Breast epithelium (tissue), 4 donors: ENCODE measurements around the gene NEGR1. TPM values are rescaled to one million over a fixed set of nuclear protein-coding genes. Genes with fewer than 3 reads are reported as not detected.

Source experiments
- DNase-seq, 2 donors: peaks; one replicate each; pipeline ENCODE4 v3.0.0-alpha.2; 2019; ENCODE audit warnings: low spot score in 2 of 2
- H3K27ac ChIP-seq, 2 donors: fragments of 200-600 bp; sonication (generic) in 1 of 2; one replicate each; pipeline ENCODE4 v1.5.1; 2016 to 2019; ENCODE audit warnings: mild to moderate bottlenecking in 1 of 2
- H3K27me3 ChIP-seq, 2 donors: fragments of 200-600 bp; sonication (generic) in 1 of 2; one replicate each; pipeline versions ENCODE4 v1.5.1 to v1.6.0; 2017 to 2019; ENCODE audit warnings: control low read depth in 1 of 2, mild to moderate bottlenecking in 1 of 2
- H3K36me3 ChIP-seq: fragments of 200-600 bp; one replicate; pipeline ENCODE4 v1.5.1; 2019
- H3K4me1 ChIP-seq, 2 donors: fragments of 200-600 bp; sonication (generic); one replicate each; pipeline ENCODE4 v1.5.1; 2016 to 2019; ENCODE audit warnings: control low read depth in 1 of 2
- H3K4me3 ChIP-seq, 3 donors: fragments of 200-600 bp; sonication (generic); 1 replicate in 2 of 3; 2 replicates in 1 of 3; pipeline ENCODE4 v1.5.1; 2016 to 2019; ENCODE audit warnings: mild to moderate bottlenecking in 3 of 3, moderate library complexity in 2 of 3
- H3K9me3 ChIP-seq, 2 donors: fragments of 200-600 bp; sonication (generic) in 1 of 2; one replicate each; pipeline ENCODE4 v1.5.1; 2016 to 2019; ENCODE audit warnings: control low read depth in 1 of 2
- CTCF ChIP-seq, 3 donors: fragments of 450-650 bp; IDR thresholded peaks; one replicate each; pipeline ENCODE4 v1.5.1; 2016 to 2017; ENCODE audit warnings: antibody characterized with exemption in 3 of 3, mild to moderate bottlenecking in 3 of 3, moderate library complexity in 3 of 3
- POLR2A ChIP-seq: fragments of 450-650 bp; IDR thresholded peaks from one replicate; pipeline ENCODE4 v1.6.1; 2016; ENCODE audit warnings: antibody characterized with exemption, mild to moderate bottlenecking, moderate library complexity
- POLR2AphosphoS5 ChIP-seq, 3 donors: sonication (generic); formaldehyde crosslinking; IDR thresholded peaks; one replicate each; pipeline ENCODE4 v1.6.1; 2017; ENCODE audit warnings: antibody characterized with exemption in 3 of 3
- intact Hi-C: fragments of 100-400 bp; cut with DNase I; formaldehyde crosslinking; loops from one replicate; pipeline ENCODE4 v1.15.1; 2023; ENCODE audit warnings: low total_unique reads
- total RNA-seq, 3 donors: library from RNA; depleted of rRNA; stranded (reverse); fragments of >200 nt; gene quantifications; one replicate each; pipeline ENCODE4 v1.1.0, GENCODE V29; 2016

The NEGR1 gene
- total RNA-seq, 3 donors from 2014 or later: 5.6 to 33.3 (median 7.9) TPM

GRCh38 chr1:71350330-71350729 lies 932.0 kb downstream of the NEGR1 start:
- Histone ChIP-seq H3K4me1 (no peaks in the 10 kb centered on the region), H3K27ac (no peak overlapping the region), H3K36me3 (no peaks in the 10 kb centered on the region), H3K4me3 (no peak overlapping the region), H3K27me3 (no peaks in the 10 kb centered on the region), H3K9me3 (no peaks in the 10 kb centered on the region)
- intact Hi-C loops: no loop called here
- TF ChIP-seq CTCF (IDR thresholded peaks at IDR 0.05) (no peak), POLR2AphosphoS5 (IDR thresholded peaks at IDR 0.05) (no peak), POLR2A (no peak)
- no peak for DNase-seq
